Karpas-422 (cell line): ENCODE data around the gene PHGDH. TPM values are rescaled to one million over a fixed set of nuclear protein-coding genes. Genes with fewer than 3 reads are reported as not detected.
"Not testable (repeated sequence)": the region's sequence is repeated elsewhere in the genome, so short reads cannot be mapped to it uniquely, and the experiment has no call there.

Experiments
- DNase-seq: peaks from one replicate; pipeline ENCODE4 v3.0.0-alpha.2; 2015
- H2AFZ ChIP-seq: fragments of 200-600 bp; sonication (generic); 2 replicates; pipeline ENCODE4 v1.6.1; 2014; ENCODE audit warnings: antibody characterized with exemption, low read length, mixed read lengths
- H3K27ac ChIP-seq: fragments of 200-600 bp; sonication (generic); 2 replicates; pipeline ENCODE4 v1.5.1; 2014; ENCODE audit warnings: mild to moderate bottlenecking, low read length, moderate library complexity
- H3K27me3 ChIP-seq: fragments of 200-600 bp; sonication (generic); 2 replicates; pipeline ENCODE4 v1.6.1; 2014; ENCODE audit warnings: low read length, mixed read lengths
- H3K36me3 ChIP-seq: fragments of 200-600 bp; sonication (generic); 2 replicates; pipeline ENCODE4 v1.6.1; 2014; ENCODE audit warnings: low read length, mixed read lengths; ENCODE audit not compliant: insufficient read depth
- H3K4me1 ChIP-seq: fragments of 200-600 bp; sonication (generic); 2 replicates; pipeline ENCODE4 v1.6.1; 2014; ENCODE audit warnings: mild to moderate bottlenecking, low read length, mixed read lengths
- H3K4me2 ChIP-seq: fragments of 200-600 bp; sonication (generic); 2 replicates; pipeline ENCODE4 v1.6.1; 2014; ENCODE audit warnings: low read length, low read depth, mild to moderate bottlenecking; ENCODE audit not compliant: poor library complexity, severe bottlenecking
- H3K4me3 ChIP-seq: fragments of 200-600 bp; sonication (generic); 2 replicates; pipeline ENCODE4 v1.5.1; 2014; ENCODE audit warnings: mild to moderate bottlenecking, antibody characterized with exemption, low read length, mixed read lengths
- H3K79me2 ChIP-seq: fragments of 200-600 bp; sonication (generic); 2 replicates; pipeline ENCODE4 v1.6.1; 2014; ENCODE audit warnings: mild to moderate bottlenecking, low read length, mixed read lengths
- H3K9ac ChIP-seq: fragments of 200-600 bp; sonication (generic); 2 replicates; pipeline ENCODE4 v1.6.0; 2014; ENCODE audit warnings: low read length
- H3K9me2 ChIP-seq: fragments of 200-600 bp; sonication (generic), shearing (Covaris generic); replicated peaks from 2 replicates; pipeline ENCODE4 v1.6.0; 2014; ENCODE audit warnings: mild to moderate bottlenecking, low read length, moderate library complexity; ENCODE audit not compliant: insufficient read depth
- H3K9me3 ChIP-seq: fragments of 300-700, 200-600 bp; sonication (generic); 2 replicates; pipeline ENCODE4 v1.6.1; 2014; ENCODE audit warnings: low read length, mixed read lengths
- H4K20me1 ChIP-seq: fragments of 200-600 bp; sonication (generic); 2 replicates; pipeline ENCODE4 v1.6.1; 2014; ENCODE audit warnings: mild to moderate bottlenecking, antibody characterized with exemption, low read length, low read depth; ENCODE audit not compliant: insufficient read depth
- total RNA-seq: library from RNA; depleted of rRNA; stranded (reverse); fragments of >200 nt; shearing (Covaris generic); gene quantifications from 2 replicates; pipeline ENCODE4 v1.2.3, GENCODE V29; 2014; ENCODE audit warnings: low replicate concordance

Gene PHGDH
- total RNA-seq, 1 experiment from 2014 or later = 16.3 TPM

GRCh38 chr1:119686661-119687060, 25.1 kb upstream of the PHGDH start:
- no peak for DNase-seq
- Histone ChIP-seq H3K79me2 (no peaks in the 10 kb centered on the region), H2AFZ (no peak overlapping the region), H3K9me3 (no peaks in the 10 kb centered on the region), H4K20me1 (no peaks in the 10 kb centered on the region), H3K27ac (no peak overlapping the region), H3K4me1 (no peaks in the 10 kb centered on the region), H3K9ac (no peak overlapping the region), H3K27me3 (no peaks in the 10 kb centered on the region), H3K4me3 (no peak overlapping the region), H3K4me2 (no peak overlapping the region), H3K9me2 (no peaks in the 10 kb centered on the region), H3K36me3 (no peaks in the 10 kb centered on the region)

DNA sequence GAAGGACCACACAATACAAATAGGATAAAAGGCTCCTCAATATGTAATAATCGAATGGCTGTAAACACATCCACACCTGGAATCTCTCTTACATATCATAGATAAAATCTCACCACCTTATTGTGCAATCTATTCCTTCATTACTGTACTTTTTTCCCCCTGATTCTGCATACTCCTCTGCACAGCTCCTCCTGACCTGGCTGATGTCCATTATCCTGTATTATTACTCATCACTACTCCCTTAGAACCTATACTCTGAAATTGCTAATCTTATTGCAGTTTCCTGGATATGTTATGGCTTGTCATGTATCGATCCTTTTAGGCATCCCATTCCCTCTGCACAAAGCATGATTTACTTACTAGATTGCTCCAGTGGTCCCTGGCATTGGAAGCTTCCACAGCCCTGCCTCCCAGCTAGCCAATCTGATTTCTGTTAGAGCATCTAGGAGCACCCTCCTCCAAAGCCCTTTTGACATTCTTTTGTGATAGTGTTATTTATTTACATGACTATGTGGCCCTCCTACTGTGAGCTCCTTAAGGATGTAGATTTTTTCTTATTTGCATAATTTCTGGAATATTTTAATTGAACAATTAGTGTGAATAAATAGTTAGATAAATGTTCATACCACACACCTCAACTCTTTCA, 24.2 kb upstream of the PHGDH start:
- H3K9me3 ChIP-seq = no peaks in the 10 kb centered on the region
- H3K27ac ChIP-seq = no peak overlapping the region
- H3K4me1 ChIP-seq = no peaks in the 10 kb centered on the region
- no peak overlapping the region for H3K4me2 ChIP-seq
- DNase-seq = no peak
- H3K9ac ChIP-seq = no peak overlapping the region
- H3K9me2 ChIP-seq = no peaks in the 10 kb centered on the region
- no peaks in the 10 kb centered on the region for H4K20me1 ChIP-seq
- no peaks in the 10 kb centered on the region for H3K36me3 ChIP-seq
- H3K79me2 ChIP-seq = no peaks in the 10 kb centered on the region
- no peaks in the 10 kb centered on the region for H3K27me3 ChIP-seq
- H2AFZ ChIP-seq = no peak overlapping the region
- H3K4me3 ChIP-seq = no peak overlapping the region

DNA sequence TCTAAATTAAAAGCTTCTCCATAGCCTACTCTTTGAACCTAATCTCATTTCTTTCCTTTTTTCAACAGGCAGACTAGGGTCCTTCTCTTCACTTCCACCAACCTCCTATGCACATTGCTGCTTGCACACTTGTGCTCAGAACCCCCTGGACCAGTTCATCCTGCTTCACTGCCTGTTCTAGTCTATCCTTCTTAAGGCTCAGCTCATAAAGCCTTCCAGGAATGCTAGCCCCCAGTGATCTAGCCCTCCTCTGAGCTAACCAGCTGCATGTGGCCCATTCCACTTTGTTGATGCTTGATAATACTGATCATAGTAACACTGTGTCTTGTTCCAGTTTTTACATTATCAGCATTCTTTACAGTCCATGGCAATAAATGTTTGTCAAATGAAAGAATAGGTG, 22.9 kb upstream of the PHGDH start:
- Histone ChIP-seq H3K4me1 (no peaks in the 10 kb centered on the region), H3K9ac (no peak overlapping the region), H3K9me2 (no peaks in the 10 kb centered on the region), H3K27me3 (no peaks in the 10 kb centered on the region), H3K27ac (no peak overlapping the region), H3K9me3 (no peaks in the 10 kb centered on the region), H4K20me1 (no peaks in the 10 kb centered on the region), H3K4me2 (no peak overlapping the region), H2AFZ (no peak overlapping the region), H3K79me2 (no peaks in the 10 kb centered on the region), H3K36me3 (no peaks in the 10 kb centered on the region), H3K4me3 (no peak overlapping the region)
- no peak for DNase-seq

- Histone ChIP-seq H4K20me1 (no peaks in the 10 kb centered on the region), H3K4me2 (no peak overlapping the region), H3K4me1 (no peaks in the 10 kb centered on the region), H3K4me3 (no peak overlapping the region), H2AFZ (no peak overlapping the region), H3K79me2 (no peaks in the 10 kb centered on the region), H3K9ac (no peak overlapping the region), H3K27me3 (no peaks in the 10 kb centered on the region), H3K27ac (no peak overlapping the region), H3K9me2 (no peaks in the 10 kb centered on the region), H3K36me3 (no peaks in the 10 kb centered on the region), H3K9me3 (no peaks in the 10 kb centered on the region)
- DNase-seq = no peak
These were observed 22.2 kb upstream of the PHGDH start for GRCh38 chr1:119689511-119689910.

DNA sequence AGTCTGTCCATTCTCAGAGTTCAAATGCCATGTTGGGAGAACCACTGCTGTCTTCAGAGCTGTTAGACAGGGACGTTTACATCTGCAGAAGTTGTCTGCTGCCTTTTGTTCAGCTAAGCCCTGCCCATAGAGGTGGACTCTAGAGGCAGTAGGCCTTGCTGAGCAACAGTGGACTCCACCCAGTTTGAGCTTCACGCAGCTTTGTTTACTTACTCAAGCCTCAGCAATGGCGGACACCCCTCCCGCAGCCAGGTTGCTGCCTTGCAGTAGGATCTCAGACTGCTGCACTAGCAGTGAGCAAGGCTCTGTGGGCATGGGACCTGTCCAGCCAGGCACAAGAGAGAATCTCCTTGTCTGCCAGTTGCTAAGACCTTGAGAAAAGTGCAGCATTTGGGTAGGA, 14.9 kb upstream of the PHGDH start:
- not testable (repeated sequence) for H2AFZ ChIP-seq, H3K36me3 ChIP-seq, H3K4me1 ChIP-seq, H3K4me3 ChIP-seq, H3K9me2 ChIP-seq, H3K27ac ChIP-seq, DNase-seq, H3K27me3 ChIP-seq, H3K9ac ChIP-seq, H3K79me2 ChIP-seq, H3K4me2 ChIP-seq, H4K20me1 ChIP-seq, H3K9me3 ChIP-seq

DNA sequence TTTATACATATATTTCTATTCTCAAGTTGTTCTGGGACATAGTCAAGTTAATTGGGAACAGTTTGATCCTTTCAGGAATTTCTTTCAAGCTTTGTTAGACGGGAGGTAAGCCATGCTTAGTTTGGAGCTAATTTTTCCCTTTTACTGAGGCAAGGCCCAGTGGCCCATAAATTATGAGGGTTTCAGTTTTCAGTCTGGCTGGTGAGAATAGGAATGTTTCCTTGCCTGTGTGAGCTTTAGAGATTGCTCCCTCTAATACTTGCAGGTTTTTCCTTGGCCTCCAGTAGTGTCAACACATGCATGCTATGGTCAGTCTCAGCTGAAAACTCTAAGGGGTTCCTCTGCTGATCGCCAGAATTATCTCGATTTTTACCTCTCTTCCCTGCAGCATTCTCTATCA, 14.1 kb upstream of the PHGDH start:
- no peak for DNase-seq
- Histone ChIP-seq H3K27me3 (no peaks in the 10 kb centered on the region), H4K20me1 (no peaks in the 10 kb centered on the region), H3K4me3 (no peak overlapping the region), H3K4me2 (no peak overlapping the region), H3K4me1 (no peaks in the 10 kb centered on the region), H3K9ac (no peak overlapping the region), H3K9me3 (no peaks in the 10 kb centered on the region), H3K36me3 (no peaks in the 10 kb centered on the region), H2AFZ (no peak overlapping the region), H3K27ac (no peak overlapping the region), H3K79me2 (no peaks in the 10 kb centered on the region), H3K9me2 (no peaks in the 10 kb centered on the region)

GRCh38 chr1:119700326-119700725, 11.4 kb upstream of the PHGDH start:
- Histone ChIP-seq H3K4me2 (no peak overlapping the region), H3K9me3 (no peaks in the 10 kb centered on the region), H3K36me3 (no peaks in the 10 kb centered on the region), H3K9me2 (no peaks in the 10 kb centered on the region), H3K9ac (no peak overlapping the region), H3K27me3 (no peaks in the 10 kb centered on the region), H3K4me1 (no peaks in the 10 kb centered on the region), H3K27ac (no peak overlapping the region), H3K79me2 (no peaks in the 10 kb centered on the region), H2AFZ (no peak overlapping the region), H3K4me3 (no peak overlapping the region), H4K20me1 (no peaks in the 10 kb centered on the region)
- DNase-seq = no peak

DNA sequence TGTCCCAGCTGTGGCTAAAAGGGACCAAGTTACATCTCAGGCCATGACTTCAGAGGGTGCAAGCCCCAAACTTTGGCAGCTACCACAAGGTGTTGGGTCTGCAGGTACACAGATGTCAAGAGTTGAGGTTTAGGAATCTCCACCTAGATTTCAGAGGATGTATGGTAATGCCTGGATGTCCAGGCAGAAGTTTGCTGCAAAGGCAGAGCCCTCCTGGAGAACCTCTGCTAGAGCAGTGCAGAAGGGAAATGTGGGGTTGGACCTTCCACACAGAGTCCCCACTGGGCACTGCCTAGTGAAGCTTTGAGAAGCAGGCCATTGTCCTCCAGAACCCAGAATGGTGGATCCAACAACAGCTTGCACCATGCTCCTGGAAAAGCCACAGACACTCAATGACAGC, 10.1 kb upstream of the PHGDH start:
- Histone ChIP-seq H3K4me2 (no peak overlapping the region), H3K9me2 (no peaks in the 10 kb centered on the region), H2AFZ (no peak overlapping the region), H3K36me3 (no peaks in the 10 kb centered on the region), H3K4me3 (no peak overlapping the region), H4K20me1 (no peaks in the 10 kb centered on the region), H3K9ac (no peak overlapping the region), H3K9me3 (no peaks in the 10 kb centered on the region), H3K4me1 (no peaks in the 10 kb centered on the region), H3K27me3 (no peaks in the 10 kb centered on the region), H3K79me2 (no peaks in the 10 kb centered on the region), H3K27ac (no peak overlapping the region)
- DNase-seq = no peak

DNA sequence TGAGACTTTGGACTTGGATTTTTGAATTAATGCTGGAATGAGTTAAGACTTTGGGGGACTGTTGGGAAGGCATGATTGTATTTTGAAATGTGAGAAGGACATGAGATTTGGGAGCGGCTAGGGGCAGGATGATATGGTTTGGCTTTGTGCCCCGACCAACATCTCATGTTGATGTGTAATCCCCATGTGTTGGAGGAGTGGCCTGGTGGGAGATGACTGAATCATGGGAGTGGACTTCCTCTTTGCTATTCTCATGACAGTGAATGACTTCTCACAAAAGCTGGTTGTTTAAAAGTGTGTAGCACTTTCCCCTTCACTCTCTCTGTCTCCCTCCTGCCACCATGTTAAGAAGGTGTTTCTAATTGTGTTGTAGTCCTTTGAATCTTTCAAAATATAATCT, 9.3 kb upstream of the PHGDH start:
- Histone ChIP-seq H2AFZ (no peak overlapping the region), H3K36me3 (no peaks in the 10 kb centered on the region)
- DNase-seq = no peak

More for the DNA sequence above, 9.3 kb upstream of the PHGDH start:
- H3K27me3 ChIP-seq = no peaks in the 10 kb centered on the region
- no peaks in the 10 kb centered on the region for H3K9me2 ChIP-seq
- H4K20me1 ChIP-seq = no peaks in the 10 kb centered on the region
- H3K27ac ChIP-seq = no peak overlapping the region
- no peaks in the 10 kb centered on the region for H3K4me1 ChIP-seq
- H3K9ac ChIP-seq = no peak overlapping the region
- H3K4me2 ChIP-seq = no peak overlapping the region
- no peaks in the 10 kb centered on the region for H3K9me3 ChIP-seq
- H3K79me2 ChIP-seq = no peaks in the 10 kb centered on the region
- no peak overlapping the region for H3K4me3 ChIP-seq
